ENCODE results near the gene SYPL1.

DNA sequence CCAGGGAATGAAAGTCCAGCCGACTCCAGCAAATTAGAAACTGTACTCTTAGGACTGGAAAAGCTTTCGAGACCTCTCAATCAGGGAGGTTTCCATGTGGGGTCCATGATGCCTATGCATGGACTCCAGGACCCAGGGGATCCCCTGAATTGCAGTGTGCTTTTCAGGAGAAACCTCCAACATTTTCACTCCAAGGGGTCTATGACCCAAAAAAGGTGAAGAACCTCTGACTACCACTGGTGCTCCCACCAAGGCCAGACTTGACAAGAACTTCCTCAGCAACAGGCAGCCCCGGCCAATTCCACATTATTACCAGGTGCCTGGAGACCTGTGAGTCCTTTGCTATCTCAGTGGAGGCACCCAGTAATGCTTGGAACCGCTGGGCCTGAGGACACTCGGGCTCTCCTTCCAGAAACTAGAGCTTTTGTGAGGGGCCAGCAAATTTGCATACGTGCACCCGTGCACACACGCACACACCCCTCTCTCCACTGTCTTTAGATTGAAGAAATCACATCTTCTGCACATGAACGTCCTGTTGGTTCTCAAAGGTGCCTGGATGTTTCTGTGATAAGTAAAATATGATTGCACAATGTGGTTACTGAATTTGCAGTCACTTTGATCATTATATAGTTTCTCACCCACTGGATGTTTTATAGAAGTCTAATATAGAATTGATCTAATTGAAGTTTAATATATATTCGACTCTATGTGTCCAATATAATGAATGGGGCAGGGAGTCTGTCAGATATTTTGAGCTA is 54.7 kb downstream of the SYPL1 start:
- TF ChIP-seq, protein P1, sequence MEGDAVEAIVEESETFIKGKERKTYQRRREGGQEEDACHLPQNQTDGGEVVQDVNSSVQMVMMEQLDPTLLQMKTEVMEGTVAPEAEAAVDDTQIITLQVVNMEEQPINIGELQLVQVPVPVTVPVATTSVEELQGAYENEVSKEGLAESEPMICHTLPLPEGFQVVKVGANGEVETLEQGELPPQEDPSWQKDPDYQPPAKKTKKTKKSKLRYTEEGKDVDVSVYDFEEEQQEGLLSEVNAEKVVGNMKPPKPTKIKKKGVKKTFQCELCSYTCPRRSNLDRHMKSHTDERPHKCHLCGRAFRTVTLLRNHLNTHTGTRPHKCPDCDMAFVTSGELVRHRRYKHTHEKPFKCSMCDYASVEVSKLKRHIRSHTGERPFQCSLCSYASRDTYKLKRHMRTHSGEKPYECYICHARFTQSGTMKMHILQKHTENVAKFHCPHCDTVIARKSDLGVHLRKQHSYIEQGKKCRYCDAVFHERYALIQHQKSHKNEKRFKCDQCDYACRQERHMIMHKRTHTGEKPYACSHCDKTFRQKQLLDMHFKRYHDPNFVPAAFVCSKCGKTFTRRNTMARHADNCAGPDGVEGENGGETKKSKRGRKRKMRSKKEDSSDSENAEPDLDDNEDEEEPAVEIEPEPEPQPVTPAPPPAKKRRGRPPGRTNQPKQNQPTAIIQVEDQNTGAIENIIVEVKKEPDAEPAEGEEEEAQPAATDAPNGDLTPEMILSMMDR (IDR thresholded peaks at IDR 0.05; ENCODE audit: poor library complexity) = no peak
- TF ChIP-seq EZH2 (IDR thresholded peaks at IDR 0.05; ENCODE audit: borderline replicate concordance) (no peak), EZH2phosphoT487 (IDR thresholded peaks at IDR 0.05; ENCODE audit: low read depth, severe bottlenecking, unreplicated experiment) (no peak)

Measured in hepatocyte (in vitro differentiated cells).